A673 (cell line): ENCODE measurements around the gene CACNA2D1.

Experiments
- CTCF ChIP-seq: fragments of 300-800, 200-600 bp; sonication (generic); conservative IDR thresholded peaks from 2 replicates; pipeline ENCODE4 v1.5.1; 2017; ENCODE audit warnings: low read depth, mild to moderate bottlenecking, antibody characterized with exemption, low read length, moderate library complexity, mixed read lengths
- EZH2 ChIP-seq: fragments of 200-600 bp; sonication (generic); IDR thresholded peaks from 2 replicates; pipeline ENCODE4 v1.6.1; 2017; ENCODE audit warnings: borderline replicate concordance, low read depth, mild to moderate bottlenecking, mixed read lengths, antibody characterized with exemption, low read length; ENCODE audit not compliant: poor library complexity, severe bottlenecking

- TF ChIP-seq CTCF: peak; percentile 41; the same call in 1 of the 2 replicates
- no peak for TF ChIP-seq EZH2
Measured at GRCh38 chr7:82173400-82174021, 270.1 kb downstream of the CACNA2D1 start.
